DND-41 (cell line): ENCODE data around the gene ADRM1.

Experiments used
- ATAC-seq: fragments of 200-7000 bp; cut with Tn5 transposase; 3 replicates; pipeline ENCODE4 v1.9.1; 2021; ENCODE audit warnings: low read depth; ENCODE audit not compliant: insufficient read depth
- DNase-seq: peaks from one replicate; pipeline ENCODE4 v3.0.0-alpha.2; 2020
- H2AFZ ChIP-seq: 2 replicates; pipeline ENCODE4 v1.6.0; 2012; ENCODE audit warnings: low read depth, low read length
- H3K27ac ChIP-seq: 2 replicates; pipeline ENCODE4 v1.5.1; 2012; ENCODE audit warnings: low read length, inconsistent platforms
- H3K27me3 ChIP-seq: fragments of 200-600 bp; sonication (generic); 2 replicates; pipeline ENCODE4 v1.6.0; 2012; ENCODE audit warnings: low read length, mild to moderate bottlenecking, inconsistent platforms; ENCODE audit not compliant: insufficient read depth, poor library complexity
- H3K36me3 ChIP-seq: 2 replicates; pipeline ENCODE4 v1.5.1; 2012; ENCODE audit warnings: low read length, inconsistent platforms; ENCODE audit not compliant: insufficient read depth
- H3K4me1 ChIP-seq: 2 replicates; pipeline ENCODE4 v1.5.1; 2012; ENCODE audit warnings: mild to moderate bottlenecking, low read length; ENCODE audit not compliant: insufficient read depth
- H3K4me2 ChIP-seq: 2 replicates; pipeline ENCODE4 v1.6.0; 2012; ENCODE audit warnings: mild to moderate bottlenecking, moderate library complexity, low read length, inconsistent platforms; ENCODE audit not compliant: insufficient read depth
- H3K4me3 ChIP-seq, 2 experiments: fragments of 200-600 bp in 1 of 2; shearing (Covaris generic) in 1 of 2; 2 replicates each; pipeline ENCODE4 v1.5.1; 2012 to 2016; ENCODE audit warnings: inconsistent platforms in 2 of 2, low read length in 2 of 2, mild to moderate bottlenecking in 2 of 2, low read depth in 1 of 2, moderate library complexity in 1 of 2
- H3K79me2 ChIP-seq: 2 replicates; pipeline ENCODE4 v1.6.0; 2012; ENCODE audit warnings: low read length, inconsistent platforms; ENCODE audit not compliant: insufficient read depth
- H3K9ac ChIP-seq: 2 replicates; pipeline ENCODE4 v1.6.0; 2012; ENCODE audit warnings: low read depth, mild to moderate bottlenecking, inconsistent platforms, low read length, moderate library complexity
- H3K9me3 ChIP-seq: 2 replicates; pipeline ENCODE4 v1.5.1; 2012; ENCODE audit warnings: low read length, moderate library complexity, mild to moderate bottlenecking, inconsistent platforms; ENCODE audit not compliant: insufficient read depth, severe bottlenecking
- H4K20me1 ChIP-seq: 2 replicates; pipeline ENCODE4 v1.6.0; 2012; ENCODE audit warnings: low read length; ENCODE audit not compliant: insufficient read depth
- EZH2 ChIP-seq: IDR thresholded peaks from 3 replicates; pipeline ENCODE4 v1.6.1; 2012; ENCODE audit warnings: borderline replicate concordance, low read depth, mild to moderate bottlenecking, moderate library complexity, low read length, inconsistent platforms; ENCODE audit not compliant: severe bottlenecking
- TF ChIP-seq, protein P1 (sequence below): IDR thresholded peaks from 2 replicates; pipeline ENCODE4 v1.5.1; 2012; ENCODE audit warnings: borderline replicate concordance, low read length, moderate library complexity, mild to moderate bottlenecking; ENCODE audit not compliant: poor library complexity, severe bottlenecking; ENCODE audit errors: extremely low read depth

The ADRM1 gene

DNA sequence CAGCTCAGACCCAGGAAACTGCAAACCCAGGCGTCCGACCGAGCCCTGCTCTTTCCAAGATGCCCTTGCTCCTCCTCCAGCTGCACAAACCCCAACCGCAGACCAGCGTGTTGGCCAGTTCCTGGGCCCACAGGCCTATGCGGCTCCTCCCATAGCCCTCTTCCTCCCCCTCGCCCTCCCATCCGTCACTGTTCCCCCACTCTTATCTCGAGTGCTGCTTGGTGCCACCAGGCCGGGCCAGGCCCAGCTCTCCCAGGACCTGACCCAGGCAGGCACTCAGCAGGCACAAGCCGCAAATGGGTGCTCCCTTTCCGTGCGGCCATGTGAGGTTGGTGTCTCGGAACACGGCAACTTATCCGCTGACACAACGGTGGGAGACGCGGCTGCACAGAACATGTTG lies 28.6 kb downstream of the ADRM1 start:
- no peaks in the 10 kb centered on the region for H3K9me3 ChIP-seq
- H3K79me2 ChIP-seq = no peaks in the 10 kb centered on the region
- H3K36me3 ChIP-seq = no peaks in the 10 kb centered on the region
- peaks cover 10% of the 10 kb centered on the region; the same call in 1 of the 2 replicates for H4K20me1 ChIP-seq
- H3K27me3 ChIP-seq = no peaks in the 10 kb centered on the region
- no peak overlapping the region for H3K4me2 ChIP-seq
- H3K4me1 ChIP-seq = no peaks in the 10 kb centered on the region
- no peak overlapping the region for H3K4me3 ChIP-seq
- no peak for TF ChIP-seq EZH2
- TF ChIP-seq, protein P1, sequence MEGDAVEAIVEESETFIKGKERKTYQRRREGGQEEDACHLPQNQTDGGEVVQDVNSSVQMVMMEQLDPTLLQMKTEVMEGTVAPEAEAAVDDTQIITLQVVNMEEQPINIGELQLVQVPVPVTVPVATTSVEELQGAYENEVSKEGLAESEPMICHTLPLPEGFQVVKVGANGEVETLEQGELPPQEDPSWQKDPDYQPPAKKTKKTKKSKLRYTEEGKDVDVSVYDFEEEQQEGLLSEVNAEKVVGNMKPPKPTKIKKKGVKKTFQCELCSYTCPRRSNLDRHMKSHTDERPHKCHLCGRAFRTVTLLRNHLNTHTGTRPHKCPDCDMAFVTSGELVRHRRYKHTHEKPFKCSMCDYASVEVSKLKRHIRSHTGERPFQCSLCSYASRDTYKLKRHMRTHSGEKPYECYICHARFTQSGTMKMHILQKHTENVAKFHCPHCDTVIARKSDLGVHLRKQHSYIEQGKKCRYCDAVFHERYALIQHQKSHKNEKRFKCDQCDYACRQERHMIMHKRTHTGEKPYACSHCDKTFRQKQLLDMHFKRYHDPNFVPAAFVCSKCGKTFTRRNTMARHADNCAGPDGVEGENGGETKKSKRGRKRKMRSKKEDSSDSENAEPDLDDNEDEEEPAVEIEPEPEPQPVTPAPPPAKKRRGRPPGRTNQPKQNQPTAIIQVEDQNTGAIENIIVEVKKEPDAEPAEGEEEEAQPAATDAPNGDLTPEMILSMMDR = no peak
- H3K27ac ChIP-seq = no peak overlapping the region
- H2AFZ ChIP-seq = no peak overlapping the region
- H3K9ac ChIP-seq = no peak overlapping the region
- DNase-seq (no peak), ATAC-seq (no peak)

DNA sequence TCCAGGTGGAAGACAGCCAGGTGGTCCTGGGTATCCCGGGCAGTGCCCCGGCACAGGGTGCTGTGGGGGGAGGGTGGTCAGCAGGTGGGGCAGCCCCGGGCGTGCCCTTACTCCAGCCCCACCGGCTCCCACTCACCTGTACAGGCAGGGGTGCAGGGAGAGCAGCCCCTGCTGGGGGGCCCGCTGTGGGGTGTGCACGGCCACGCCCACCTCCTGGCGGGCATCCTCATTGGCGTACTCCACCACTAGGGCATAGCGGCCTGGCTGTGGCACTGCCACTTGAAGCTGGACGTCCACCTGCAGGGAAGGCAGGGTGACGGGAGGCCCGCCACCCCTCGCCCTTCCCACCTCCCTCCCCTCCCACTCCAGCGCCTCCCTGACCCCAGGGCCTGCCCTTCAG lies 29.6 kb downstream of the ADRM1 start:
- Histone ChIP-seq H3K79me2 (no peaks in the 10 kb centered on the region), H3K9me3 (no peaks in the 10 kb centered on the region), H3K4me2 (no peak overlapping the region), H4K20me1 (peaks cover 20% of the 10 kb centered on the region; the same call in 1 of the 2 replicates), H3K4me3 (no peak overlapping the region), H3K27me3 (peaks cover 7% of the 10 kb centered on the region), H3K27ac (no peak overlapping the region), H2AFZ (no peak overlapping the region), H3K9ac (no peak overlapping the region), H3K36me3 (no peaks in the 10 kb centered on the region), H3K4me1 (no peaks in the 10 kb centered on the region)
- TF ChIP-seq, protein P1 = no peak
- TF ChIP-seq EZH2 = no peak
- no peak for DNase-seq
- no peak for ATAC-seq

DNA sequence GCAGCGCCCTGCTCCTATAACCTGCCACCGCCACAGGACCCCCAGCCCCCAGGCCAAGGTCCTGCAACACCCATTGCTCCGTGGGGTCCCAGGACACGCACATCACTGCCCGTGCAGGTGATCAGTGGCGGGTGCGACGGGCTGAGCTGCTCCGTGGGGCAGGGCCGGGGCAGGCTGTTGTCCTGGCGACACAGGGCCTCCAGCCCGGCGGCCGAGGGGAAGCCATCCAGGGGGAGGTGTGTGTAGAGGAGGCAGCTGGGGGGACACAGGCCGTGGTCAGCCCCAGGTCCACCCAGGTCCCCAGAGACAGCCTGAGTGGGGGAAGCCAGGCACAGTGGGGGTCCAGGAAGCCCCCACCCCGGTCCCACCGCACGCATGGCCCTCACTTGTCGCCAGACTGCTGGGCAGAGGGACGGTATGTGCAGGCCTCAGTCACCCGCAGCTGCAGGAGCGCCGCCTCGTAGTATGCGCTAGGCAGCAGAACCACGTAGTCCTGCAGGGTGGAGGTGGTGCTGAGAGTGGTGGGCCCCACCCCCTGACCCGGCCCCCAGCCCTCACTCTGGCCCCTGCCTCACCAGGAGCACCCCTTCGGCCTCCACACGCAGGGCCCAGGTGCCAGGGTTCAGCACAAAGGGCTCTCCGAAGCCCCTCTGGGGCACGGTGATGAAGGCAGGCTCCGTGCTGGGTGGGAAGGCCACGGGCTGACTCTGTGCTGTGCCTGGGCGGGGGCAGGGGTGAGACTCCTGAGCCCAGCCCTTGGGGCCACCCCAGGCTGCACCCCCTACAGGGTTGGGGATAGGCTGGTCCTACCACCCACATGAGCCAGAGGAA lies 30.4 kb downstream of the ADRM1 start:
- ATAC-seq (no peak), DNase-seq (no peak)
- no peak overlapping the region for H3K9ac ChIP-seq
- H3K36me3 ChIP-seq = no peaks in the 10 kb centered on the region
- TF ChIP-seq, protein P1 = no peak
- TF ChIP-seq EZH2 = no peak
- peaks cover 20% of the 10 kb centered on the region; the same call in 1 of the 2 replicates for H4K20me1 ChIP-seq
- no peak overlapping the region for H3K27ac ChIP-seq
- no peaks in the 10 kb centered on the region for H3K9me3 ChIP-seq
- H3K27me3 ChIP-seq = peaks cover 10% of the 10 kb centered on the region
- no peaks in the 10 kb centered on the region for H3K4me1 ChIP-seq
- H3K79me2 ChIP-seq = no peaks in the 10 kb centered on the region
- H2AFZ ChIP-seq = no peak overlapping the region
- no peak overlapping the region for H3K4me3 ChIP-seq
- H3K4me2 ChIP-seq = no peak overlapping the region
